ENCODE results near the gene POLN. TPM values are rescaled to one million over a fixed set of nuclear protein-coding genes. Genes with fewer than 3 reads are reported as not detected.
A peak's percentile ranks its signal among the peaks of the same experiment; 100 is the strongest.

POLN gene
- total RNA-seq, 1 donor from 2014 or later, result 2.2 TPM

GRCh38 chr4:2063557-2064275 is 178.2 kb downstream of the POLN start:
- intact Hi-C loops (cut with DNase I), result no loop called here
- peaks cover 36% of the 10 kb centered on the region for H3K27me3 ChIP-seq (ENCODE audit: low read depth)
- H3K27ac ChIP-seq, result no peak overlapping the region
- peak; percentile 41 for DNase-seq
- no peaks in the 10 kb centered on the region for H3K9me3 ChIP-seq
- no peak for TF ChIP-seq CTCF (IDR thresholded peaks at IDR 0.05)
- no peaks in the 10 kb centered on the region for H3K36me3 ChIP-seq
- ATAC-seq, result no peak
- no peak overlapping the region for H3K4me3 ChIP-seq
- H3K4me1 ChIP-seq, result no peaks in the 10 kb centered on the region

GRCh38 chr4:2062808-2063524 is 179.0 kb downstream of the POLN start:
- no peak for ATAC-seq
- intact Hi-C loops (cut with DNase I), result no loop called here
- Histone ChIP-seq H3K4me3 (no peak overlapping the region), H3K4me1 (peaks cover 4% of the 10 kb centered on the region), H3K36me3 (no peaks in the 10 kb centered on the region), H3K9me3 (no peaks in the 10 kb centered on the region), H3K27ac (no peak overlapping the region), H3K27me3 (ENCODE audit: low read depth) (peaks cover 37% of the 10 kb centered on the region)
- no peak for TF ChIP-seq CTCF (IDR thresholded peaks at IDR 0.05)
- DNase-seq, result peak; percentile 37

- DNase-seq, result peak; percentile 27
- H3K4me3 ChIP-seq, result no peak overlapping the region
- intact Hi-C loops (cut with DNase I), result no loop called here
Measured at GRCh38 chr4:2062168-2062807, 179.6 kb downstream of the POLN start.

GRCh38 chr4:2061186-2062131 is 180.5 kb downstream of the POLN start:
- peak in 1 of 2 donors; percentile 2 for ATAC-seq
- H3K27me3 ChIP-seq (ENCODE audit: low read depth), result peaks cover 39% of the 10 kb centered on the region
- peaks cover 4% of the 10 kb centered on the region for H3K4me1 ChIP-seq
- peak; percentile 45 for DNase-seq
- no peaks in the 10 kb centered on the region for H3K36me3 ChIP-seq
- TF ChIP-seq CTCF (IDR thresholded peaks at IDR 0.05), result no peak
- H3K27ac ChIP-seq, result no peak overlapping the region
- H3K4me3 ChIP-seq, result no peak overlapping the region
- intact Hi-C loops (cut with DNase I), result no loop called here
- H3K9me3 ChIP-seq, result no peaks in the 10 kb centered on the region

More at GRCh38 chr4:2062168-2062807, 179.6 kb downstream of the POLN start:
- Histone ChIP-seq H3K27ac (no peak overlapping the region), H3K4me1 (peaks cover 4% of the 10 kb centered on the region), H3K9me3 (no peaks in the 10 kb centered on the region), H3K36me3 (no peaks in the 10 kb centered on the region), H3K27me3 (ENCODE audit: low read depth) (peaks cover 42% of the 10 kb centered on the region)
- no peak for ATAC-seq
- TF ChIP-seq CTCF (IDR thresholded peaks at IDR 0.05), result no peak
